ENCODE results near the gene ESPN. TPM values are rescaled to one million over a fixed set of nuclear protein-coding genes. Genes with fewer than 3 reads are reported as not detected.

ESPN gene
- total and polyA plus RNA-seq, 2 of the 8 experiments (the other 6 are each of a cell fraction or from before 2014, with no cell fraction given): 5.2 to 16.3 TPM

DNA sequence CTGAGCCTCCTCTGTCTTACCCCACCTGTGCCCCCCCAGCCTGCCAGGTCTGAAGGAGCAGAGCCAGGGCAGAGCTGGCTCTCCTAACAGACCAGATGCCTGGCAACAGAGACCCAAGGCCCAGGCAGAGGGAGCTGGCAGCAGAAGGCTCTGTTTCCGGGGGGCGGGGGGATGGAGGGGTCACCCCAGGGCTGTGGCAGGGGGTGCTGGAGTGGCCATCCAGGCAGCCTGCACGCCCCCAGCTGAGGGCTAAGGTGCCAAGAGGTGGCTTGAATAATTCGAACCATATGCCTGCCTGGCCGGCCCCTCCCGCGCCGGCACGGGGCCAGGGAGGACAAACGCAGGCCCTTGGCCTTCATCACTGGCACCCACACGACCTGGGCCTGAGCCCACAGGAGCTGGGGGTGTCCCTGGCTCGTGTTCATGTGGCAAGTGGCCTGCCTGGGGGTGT is 82.9 kb downstream of the ESPN start:
- Histone ChIP-seq H3K4ac (replicated peaks; ENCODE audit: insufficient read length, low read depth, low read length) (no peak overlapping the region), H3K4me2 (ENCODE audit: insufficient read depth in 1 of 2, low read depth in 2 of 2, low read length in 2 of 2) (no peak overlapping the region), H3K36me3 (ENCODE audit: control insufficient read depth in 2 of 4, insufficient read depth in 4 of 4, low read length in 3 of 4) (no peaks in the 10 kb centered on the region), H2BK20ac (ENCODE audit: low read length) (no peak overlapping the region), H2AK5ac (ENCODE audit: low read depth, low read length) (0 out of 2 replicates have a peak overlapping the region, but pooled peaks have one; percentile 6), H3K79me1 (ENCODE audit: low read depth, low read length) (no peaks in the 10 kb centered on the region; the same call in 1 of the 2 replicates), H3K56ac (replicated peaks; ENCODE audit: insufficient read length, low read depth, low read length) (no peak overlapping the region), H3K18ac (ENCODE audit: extremely low read depth, low read length) (no peak overlapping the region), H2BK5ac (ENCODE audit: low read depth, low read length) (no peak overlapping the region), H4K8ac (ENCODE audit: extremely low read depth, insufficient read depth, low read length) (peak overlapping the region; percentile 25; the same call in 1 of the 2 replicates), H2BK12ac (ENCODE audit: low read depth, low read length) (no peak overlapping the region; the same call in 1 of the 2 replicates), H3K23me2 (ENCODE audit: low read depth, low read length) (no peaks in the 10 kb centered on the region), H3K79me2 (ENCODE audit: control insufficient read depth in 1 of 2, insufficient read depth in 2 of 2, low read length in 2 of 2) (no peaks in the 10 kb centered on the region), H3K4me3 (ENCODE audit: extremely low read depth in 1 of 4, insufficient read depth in 2 of 4, low read depth in 3 of 4, low read length in 4 of 4) (no peak overlapping the region), H4K5ac (ENCODE audit: insufficient read length, low read depth, low read length) (no peak overlapping the region), H3K14ac (ENCODE audit: insufficient read length) (no peak overlapping the region), H2BK15ac (ENCODE audit: low read length) (no peak overlapping the region), H3K27me3 (replicated peaks in 1 of 4; ENCODE audit: control insufficient read depth in 3 of 4, extremely low read depth in 1 of 4, insufficient read depth in 3 of 4, low read length in 3 of 4) (no peaks in the 10 kb centered on the region), H2AFZ (ENCODE audit: low read length) (no peak overlapping the region), H3K27ac (ENCODE audit: low read depth, low read length) (no peak overlapping the region), H3K23ac (ENCODE audit: insufficient read length) (no peak overlapping the region), H3K9me3 (ENCODE audit: insufficient read depth in 2 of 2, low read depth in 1 of 2, low read length in 1 of 2) (no peaks in the 10 kb centered on the region), H3K9ac (replicated peaks in 1 of 4; ENCODE audit: extremely low read depth in 1 of 4, low read depth in 3 of 4, low read length in 3 of 4) (no peak overlapping the region), H3K4me1 (replicated peaks in 1 of 4; ENCODE audit: control insufficient read depth in 3 of 4, insufficient read depth in 4 of 4, low read length in 3 of 4) (no peaks in the 10 kb centered on the region; a peak in 1 of 7 replicates), H4K20me1 (replicated peaks in 1 of 2; ENCODE audit: control insufficient read depth in 1 of 2, insufficient read depth in 2 of 2, low read length in 2 of 2) (no peaks in the 10 kb centered on the region), H2BK120ac (replicated peaks; ENCODE audit: low read depth, low read length) (no peak overlapping the region), H4K91ac (replicated peaks; ENCODE audit: insufficient read length, low read length) (no peak overlapping the region)
- ChIA-PET POLR2A (ENCODE audit: partially characterized antibody) (interaction anchor here (0.9 to 2.8 kb wide), 3 partner anchors 12 to 16 kb away, joined by 4 to 9 read pairs (median 4); no protein-coding TSS in a partner anchor), CTCF (ENCODE audit: partially characterized antibody) (interaction anchor here (0.8 to 10.2 kb wide), 7 partner anchors 9 to 59 kb away, joined by 3 to 107 read pairs (median 5); partner anchors contain the start of gene PLEKHG5)
- WGBS, 2 experiments (ENCODE audit: extremely low coverage in 1 of 2, insufficient coverage in 1 of 2, insufficient read length in 1 of 2, insufficient replicate concordance in 2 of 2, low coverage in 1 of 2, low lambda C conversion rate in 2 of 2, missing lambda C conversion rate in 1 of 2): 84% methylated on average over 8 of the region's 12 CpGs; no CpG with 5 or more reads in 1 of the 2 experiments
- TF ChIP-seq YY1 (IDR thresholded peaks at IDR 0.05; ENCODE audit: low read depth, low read length) (no peak), GABPA (IDR thresholded peaks at IDR 0.05; ENCODE audit: borderline replicate concordance, insufficient read depth, low read length) (no peak), GTF2F1 (IDR thresholded peaks at IDR 0.05; ENCODE audit: borderline replicate concordance, low read depth, low read length) (no peak), CEBPB (IDR thresholded peaks at IDR 0.05; ENCODE audit: low read depth, low read length) (no peak), JUN (IDR thresholded peaks at IDR 0.05; ENCODE audit: low read depth, low read length) (no peak), BRCA1 (IDR thresholded peaks at IDR 0.05; ENCODE audit: low read depth, low read length) (no peak), SP1 (IDR thresholded peaks at IDR 0.05; ENCODE audit: low read depth, low read length) (no peak), RXRA (IDR thresholded peaks at IDR 0.05; ENCODE audit: insufficient read depth, low read depth, low read length) (no peak), EZH2 (IDR thresholded peaks at IDR 0.05; ENCODE audit: low read depth, low read length, severe bottlenecking) (no peak), SIRT6 (IDR thresholded peaks at IDR 0.05; ENCODE audit: low read length) (no peak), POLR2A (IDR thresholded peaks at IDR 0.05; ENCODE audit: control extremely low read depth in 1 of 2, low read depth in 2 of 2, low read length in 2 of 2) (no peak), TAF1 (IDR thresholded peaks at IDR 0.05; ENCODE audit: low read depth, low read length) (no peak), RNF2 (IDR thresholded peaks at IDR 0.05; ENCODE audit: borderline replicate concordance, low read depth, low read length, missing control alignments, poor library complexity, severe bottlenecking) (no peak)
- TF ChIP-seq, protein P1, sequence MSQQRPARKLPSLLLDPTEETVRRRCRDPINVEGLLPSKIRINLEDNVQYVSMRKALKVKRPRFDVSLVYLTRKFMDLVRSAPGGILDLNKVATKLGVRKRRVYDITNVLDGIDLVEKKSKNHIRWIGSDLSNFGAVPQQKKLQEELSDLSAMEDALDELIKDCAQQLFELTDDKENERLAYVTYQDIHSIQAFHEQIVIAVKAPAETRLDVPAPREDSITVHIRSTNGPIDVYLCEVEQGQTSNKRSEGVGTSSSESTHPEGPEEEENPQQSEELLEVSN (IDR thresholded peaks at IDR 0.05): no peak
- FAIRE-seq (no peak), DNase-seq (ENCODE audit: low read depth in 1 of 2, low spot score in 2 of 2) (no peak)

All from H1 (cell line).